ENCODE measurements around the gene LRP10. TPM values are rescaled to one million over a fixed set of nuclear protein-coding genes. Genes with fewer than 3 reads are reported as not detected.

Gene LRP10
- total RNA-seq, 1 donor from 2014 or later, result 43.1 TPM

DNA sequence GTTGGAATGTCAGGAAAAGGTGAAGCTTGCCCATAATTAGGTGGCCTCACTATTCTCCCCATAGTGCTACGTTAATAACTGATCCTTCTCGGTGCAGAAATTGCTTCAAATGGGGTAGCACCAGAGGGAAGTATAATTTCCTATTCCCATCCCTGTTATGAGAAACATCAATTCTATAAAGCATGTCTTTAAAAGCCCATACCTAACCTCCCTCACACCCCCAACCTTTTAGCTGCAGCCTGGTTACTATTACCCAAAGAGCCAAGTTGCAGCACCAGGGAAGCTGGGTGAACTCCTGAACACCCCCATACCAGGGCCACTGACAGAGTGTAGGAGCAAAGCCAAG is 32.2 kb downstream of the LRP10 start:
- no peaks in the 10 kb centered on the region for H3K4me1 Mint-ChIP-seq (ENCODE audit: low read depth)
- no peak overlapping the region for H3K27ac Mint-ChIP-seq
- H3K4me3 Mint-ChIP-seq (ENCODE audit: low read depth), result no peak overlapping the region
- no peaks in the 10 kb centered on the region for H3K27me3 Mint-ChIP-seq
- DNase-seq (ENCODE audit: low spot score, unreplicated experiment), result no peak
- TF ChIP-seq, protein P1, sequence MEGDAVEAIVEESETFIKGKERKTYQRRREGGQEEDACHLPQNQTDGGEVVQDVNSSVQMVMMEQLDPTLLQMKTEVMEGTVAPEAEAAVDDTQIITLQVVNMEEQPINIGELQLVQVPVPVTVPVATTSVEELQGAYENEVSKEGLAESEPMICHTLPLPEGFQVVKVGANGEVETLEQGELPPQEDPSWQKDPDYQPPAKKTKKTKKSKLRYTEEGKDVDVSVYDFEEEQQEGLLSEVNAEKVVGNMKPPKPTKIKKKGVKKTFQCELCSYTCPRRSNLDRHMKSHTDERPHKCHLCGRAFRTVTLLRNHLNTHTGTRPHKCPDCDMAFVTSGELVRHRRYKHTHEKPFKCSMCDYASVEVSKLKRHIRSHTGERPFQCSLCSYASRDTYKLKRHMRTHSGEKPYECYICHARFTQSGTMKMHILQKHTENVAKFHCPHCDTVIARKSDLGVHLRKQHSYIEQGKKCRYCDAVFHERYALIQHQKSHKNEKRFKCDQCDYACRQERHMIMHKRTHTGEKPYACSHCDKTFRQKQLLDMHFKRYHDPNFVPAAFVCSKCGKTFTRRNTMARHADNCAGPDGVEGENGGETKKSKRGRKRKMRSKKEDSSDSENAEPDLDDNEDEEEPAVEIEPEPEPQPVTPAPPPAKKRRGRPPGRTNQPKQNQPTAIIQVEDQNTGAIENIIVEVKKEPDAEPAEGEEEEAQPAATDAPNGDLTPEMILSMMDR (IDR thresholded peaks at IDR 0.05; ENCODE audit: unreplicated experiment), result no peak
- H3K36me3 Mint-ChIP-seq (ENCODE audit: insufficient read depth), result peaks cover 39% of the 10 kb centered on the region
- H3K9me3 Mint-ChIP-seq (ENCODE audit: low read depth), result no peaks in the 10 kb centered on the region

DNA sequence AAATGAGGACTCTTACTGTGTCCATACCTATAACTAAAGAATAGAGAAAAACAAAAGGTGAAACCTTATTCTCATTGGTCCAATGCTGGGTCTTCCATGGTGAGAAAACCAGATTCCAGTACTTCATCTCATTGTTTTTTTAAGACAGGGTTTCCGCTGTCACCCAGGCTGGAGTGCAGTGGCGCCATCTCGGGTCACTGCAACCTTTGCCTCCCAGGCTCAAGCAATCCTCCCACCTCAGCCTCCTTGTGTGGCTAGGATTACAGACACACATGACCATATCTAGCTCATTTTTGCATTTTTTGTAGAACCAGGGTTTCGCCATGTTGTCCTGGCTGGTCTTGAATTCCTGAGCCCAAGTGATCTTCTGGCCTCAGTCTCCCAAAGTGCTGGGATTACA is 34.1 kb downstream of the LRP10 start:
- Mint-ChIP-seq H3K4me3 (ENCODE audit: low read depth) (no peak overlapping the region), H3K4me1 (ENCODE audit: low read depth) (no peaks in the 10 kb centered on the region), H3K9me3 (ENCODE audit: low read depth) (no peaks in the 10 kb centered on the region), H3K27ac (no peak overlapping the region), H3K27me3 (no peaks in the 10 kb centered on the region), H3K36me3 (ENCODE audit: insufficient read depth) (peaks cover 43% of the 10 kb centered on the region)
- TF ChIP-seq, protein P1 (IDR thresholded peaks at IDR 0.05; ENCODE audit: unreplicated experiment), result no peak
- DNase-seq (ENCODE audit: low spot score, unreplicated experiment), result no peak

DNA sequence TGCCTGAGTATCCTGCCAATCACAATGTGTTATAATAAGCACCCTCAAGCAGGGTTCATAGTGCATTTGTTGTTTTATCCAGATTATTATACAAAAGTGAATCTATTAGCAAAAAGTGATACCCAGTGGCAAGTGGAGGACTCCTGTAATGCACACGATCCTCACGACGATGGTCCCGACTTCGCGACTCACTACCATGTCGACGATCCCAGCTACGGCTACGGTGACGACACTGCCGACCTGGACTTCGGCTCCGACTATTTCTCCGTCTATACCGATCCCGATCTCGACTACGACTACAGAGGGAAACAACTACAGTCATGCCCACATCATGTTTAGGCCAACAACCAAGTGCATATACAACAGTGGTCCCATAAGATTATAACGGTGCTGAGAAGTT is 34.5 kb downstream of the LRP10 start:
- H3K4me3 Mint-ChIP-seq (ENCODE audit: low read depth), result no peak overlapping the region
- H3K9me3 Mint-ChIP-seq (ENCODE audit: low read depth), result no peaks in the 10 kb centered on the region

DNA sequence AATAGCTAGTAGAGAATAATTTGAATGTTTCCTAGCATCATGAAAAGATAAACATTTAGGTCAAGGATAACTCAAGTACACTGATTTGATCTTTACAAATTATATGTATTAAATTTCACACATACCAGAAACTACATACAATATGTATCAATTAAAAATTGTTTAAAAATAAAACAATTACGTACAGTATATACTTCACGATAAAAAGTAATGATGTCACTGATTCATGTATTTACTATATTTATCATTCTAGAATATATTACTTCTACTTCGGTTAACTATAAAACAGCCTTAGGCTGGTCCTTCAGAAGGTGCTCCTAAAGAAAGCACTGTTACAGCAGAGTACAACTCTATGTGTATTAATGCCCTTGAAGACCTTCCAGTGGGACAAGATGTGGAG is 35.9 kb downstream of the LRP10 start:
- TF ChIP-seq, protein P1 (IDR thresholded peaks at IDR 0.05; ENCODE audit: unreplicated experiment), result no peak
- Mint-ChIP-seq H3K4me3 (ENCODE audit: low read depth) (no peak overlapping the region), H3K36me3 (ENCODE audit: insufficient read depth) (peaks cover 34% of the 10 kb centered on the region), H3K9me3 (ENCODE audit: low read depth) (no peaks in the 10 kb centered on the region), H3K4me1 (ENCODE audit: low read depth) (peaks cover 3% of the 10 kb centered on the region), H3K27ac (no peak overlapping the region), H3K27me3 (no peaks in the 10 kb centered on the region)
- DNase-seq (ENCODE audit: low spot score, unreplicated experiment), result no peak

More for the DNA sequence above, 34.5 kb downstream of the LRP10 start:
- H3K27ac Mint-ChIP-seq, result no peak overlapping the region
- no peak for DNase-seq (ENCODE audit: low spot score, unreplicated experiment)
- TF ChIP-seq, protein P1 (IDR thresholded peaks at IDR 0.05; ENCODE audit: unreplicated experiment), result no peak
- no peaks in the 10 kb centered on the region for H3K27me3 Mint-ChIP-seq
- H3K36me3 Mint-ChIP-seq (ENCODE audit: insufficient read depth), result peaks cover 39% of the 10 kb centered on the region
- H3K4me1 Mint-ChIP-seq (ENCODE audit: low read depth), result no peaks in the 10 kb centered on the region

DNA sequence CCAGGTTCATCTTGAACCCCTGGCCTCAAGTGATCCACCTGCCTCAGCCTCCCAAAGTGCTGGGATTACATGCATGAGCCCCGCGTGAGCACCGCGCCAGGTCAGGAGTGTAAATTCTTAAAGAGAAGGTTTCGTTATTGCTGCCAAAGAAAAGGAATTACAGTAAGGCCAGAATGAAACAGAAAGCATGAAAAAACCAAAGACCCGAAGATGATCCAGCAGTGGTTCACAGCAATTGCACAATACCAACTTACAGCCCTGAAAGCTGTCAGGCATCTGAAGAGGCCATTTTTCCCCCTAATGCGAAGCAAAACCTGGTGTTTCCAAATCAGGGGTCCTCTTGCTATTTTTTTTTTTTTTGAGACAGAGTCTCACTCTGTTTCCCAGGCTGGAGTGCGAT is 37.1 kb downstream of the LRP10 start:
- Mint-ChIP-seq H3K4me3 (ENCODE audit: low read depth) (no peak overlapping the region), H3K27ac (no peak overlapping the region), H3K27me3 (no peaks in the 10 kb centered on the region), H3K9me3 (ENCODE audit: low read depth) (no peaks in the 10 kb centered on the region), H3K4me1 (ENCODE audit: low read depth) (peaks cover 4% of the 10 kb centered on the region), H3K36me3 (ENCODE audit: insufficient read depth) (peaks cover 34% of the 10 kb centered on the region)
- TF ChIP-seq, protein P1 (IDR thresholded peaks at IDR 0.05; ENCODE audit: unreplicated experiment), result no peak
- no peak for DNase-seq (ENCODE audit: low spot score, unreplicated experiment)
